ENCODE data around the gene DYRK3. TPM values are rescaled to one million over a fixed set of nuclear protein-coding genes. Genes with fewer than 3 reads are reported as not detected.

The DYRK3 gene
- total and polyA plus RNA-seq, 10 donors = 0.65 to 6.6 (median 2.8) TPM

DNA sequence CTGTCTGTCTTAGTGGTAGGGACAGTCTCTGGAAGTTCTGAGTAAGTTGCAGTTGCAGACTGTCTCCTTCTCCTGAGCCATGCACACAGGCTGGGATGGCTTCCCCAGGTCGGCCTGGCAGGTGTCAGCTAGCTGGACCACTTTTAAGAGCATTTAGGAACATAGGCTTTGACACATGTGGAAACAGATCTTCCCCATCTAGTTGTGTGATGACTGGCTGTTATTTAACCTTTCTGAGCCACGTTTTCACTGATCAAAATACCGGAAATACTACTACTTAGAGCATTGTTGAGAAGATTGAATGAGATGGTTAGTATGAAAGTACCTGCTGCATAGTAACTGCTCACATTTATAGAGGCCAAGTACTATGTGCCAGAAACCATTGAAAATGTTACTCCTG is 43.2 kb downstream of the DYRK3 start:
- 63 to 72% (median 69%) methylated on average over 3 of the region's 3 CpGs for WGBS, 5 donors
- no peaks in the 10 kb centered on the region for H3K9me3 ChIP-seq
- H3K27ac ChIP-seq = no peak overlapping the region
- no peak for DNase-seq
- H3K27me3 ChIP-seq (replicated peaks in 1 of 7) = no peaks in the 10 kb centered on the region
- H3K4me1 ChIP-seq = peaks cover 3 to 73% (median 43%) of the 10 kb centered on the region in 6 donors
- intact Hi-C loops (cut with DNase I; ENCODE audit: low total_unique reads) = no loop called here
- no peaks in the 10 kb centered on the region for H3K36me3 ChIP-seq
- TF ChIP-seq POLR2A (IDR thresholded peaks at IDR 0.05) = no peak
- TF ChIP-seq, protein P1, sequence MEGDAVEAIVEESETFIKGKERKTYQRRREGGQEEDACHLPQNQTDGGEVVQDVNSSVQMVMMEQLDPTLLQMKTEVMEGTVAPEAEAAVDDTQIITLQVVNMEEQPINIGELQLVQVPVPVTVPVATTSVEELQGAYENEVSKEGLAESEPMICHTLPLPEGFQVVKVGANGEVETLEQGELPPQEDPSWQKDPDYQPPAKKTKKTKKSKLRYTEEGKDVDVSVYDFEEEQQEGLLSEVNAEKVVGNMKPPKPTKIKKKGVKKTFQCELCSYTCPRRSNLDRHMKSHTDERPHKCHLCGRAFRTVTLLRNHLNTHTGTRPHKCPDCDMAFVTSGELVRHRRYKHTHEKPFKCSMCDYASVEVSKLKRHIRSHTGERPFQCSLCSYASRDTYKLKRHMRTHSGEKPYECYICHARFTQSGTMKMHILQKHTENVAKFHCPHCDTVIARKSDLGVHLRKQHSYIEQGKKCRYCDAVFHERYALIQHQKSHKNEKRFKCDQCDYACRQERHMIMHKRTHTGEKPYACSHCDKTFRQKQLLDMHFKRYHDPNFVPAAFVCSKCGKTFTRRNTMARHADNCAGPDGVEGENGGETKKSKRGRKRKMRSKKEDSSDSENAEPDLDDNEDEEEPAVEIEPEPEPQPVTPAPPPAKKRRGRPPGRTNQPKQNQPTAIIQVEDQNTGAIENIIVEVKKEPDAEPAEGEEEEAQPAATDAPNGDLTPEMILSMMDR (IDR thresholded peaks at IDR 0.05 in 8 of 11, conservative IDR thresholded peaks at IDR 0.05 in 3 of 11) = no peak
- no peak for TF ChIP-seq POLR2AphosphoS5 (IDR thresholded peaks at IDR 0.05)
- H3K4me3 ChIP-seq = no peak overlapping the region

DNA sequence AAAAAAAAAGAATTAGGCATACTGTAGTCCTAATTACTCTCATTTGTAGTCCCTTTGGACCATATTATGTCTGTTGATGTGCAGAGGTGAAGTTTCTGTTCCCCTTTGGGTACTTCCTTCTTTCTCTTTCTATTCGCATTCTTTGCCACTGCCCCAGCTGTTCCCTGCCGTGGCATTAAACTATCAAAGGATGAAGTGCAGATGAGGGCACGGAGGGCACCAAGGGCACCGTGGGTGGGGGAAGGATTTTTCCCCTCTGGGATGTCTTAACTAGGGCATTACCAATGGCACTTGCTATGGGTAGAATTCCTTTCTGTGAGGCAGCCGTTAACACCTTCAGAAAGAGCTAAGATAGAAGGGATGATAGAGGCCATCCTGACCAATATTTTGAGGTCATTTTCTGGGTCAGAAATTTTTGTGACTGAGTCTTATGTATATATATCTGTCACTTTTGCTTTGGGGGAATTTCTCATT is 44.4 kb downstream of the DYRK3 start:
- Histone ChIP-seq H3K27ac (peak overlapping the region in 4 of 8 donors; percentile 22 to 42 (median 37)), H3K27me3 (replicated peaks in 1 of 7) (no peaks in the 10 kb centered on the region), H3K4me3 (no peak overlapping the region), H3K9me3 (no peaks in the 10 kb centered on the region), H3K4me1 (peaks cover 3 to 74% (median 50%) of the 10 kb centered on the region in 6 donors), H3K36me3 (no peaks in the 10 kb centered on the region)
- no peak for DNase-seq
- TF ChIP-seq POLR2AphosphoS5 (IDR thresholded peaks at IDR 0.05) (peak in 1 of 3 donors; percentile 43), POLR2A (IDR thresholded peaks at IDR 0.05) (no peak)
- TF ChIP-seq, protein P1 (IDR thresholded peaks at IDR 0.05 in 8 of 11, conservative IDR thresholded peaks at IDR 0.05 in 3 of 11) = no peak
- 20 to 28% (median 24%) methylated on average over 5 of the region's 5 CpGs for WGBS, 5 donors
- intact Hi-C loops (cut with DNase I; ENCODE audit: low total_unique reads) = no loop called here

DNA sequence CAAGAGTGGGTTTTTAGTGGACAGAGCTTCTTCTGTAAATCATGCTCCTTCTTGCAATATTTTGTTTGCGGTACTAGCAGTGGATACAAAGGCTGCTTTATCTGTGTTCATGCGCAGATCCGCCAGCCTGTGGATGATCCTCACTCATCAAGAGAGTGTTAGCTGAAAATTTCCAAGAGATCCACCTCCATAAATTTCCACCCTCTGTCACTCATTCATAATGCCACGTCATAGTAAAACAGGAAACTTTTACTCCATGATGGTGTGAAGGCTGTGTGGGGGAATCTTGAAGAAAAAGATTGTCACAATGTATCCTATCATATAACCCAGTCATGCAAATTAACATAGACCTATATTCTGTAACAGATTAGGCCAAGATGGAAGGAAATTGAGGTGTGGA is 44.9 kb downstream of the DYRK3 start:
- intact Hi-C loops (cut with DNase I; ENCODE audit: low total_unique reads) = no loop called here
- no peak overlapping the region for H3K4me3 ChIP-seq
- 60 to 74% (median 68%) methylated on average over 4 of the region's 4 CpGs for WGBS, 5 donors
- TF ChIP-seq, protein P1 (IDR thresholded peaks at IDR 0.05 in 8 of 11, conservative IDR thresholded peaks at IDR 0.05 in 3 of 11) = no peak
- no peak for TF ChIP-seq POLR2AphosphoS5 (IDR thresholded peaks at IDR 0.05)
- TF ChIP-seq POLR2A (IDR thresholded peaks at IDR 0.05) = no peak
- H3K27me3 ChIP-seq (replicated peaks in 1 of 7) = no peaks in the 10 kb centered on the region
- H3K9me3 ChIP-seq = no peaks in the 10 kb centered on the region
- no peak for DNase-seq
- peaks cover 3 to 70% (median 50%) of the 10 kb centered on the region in 6 donors for H3K4me1 ChIP-seq
- H3K27ac ChIP-seq = peak overlapping the region in 4 of 8 donors; percentile 22 to 42 (median 37)
- H3K36me3 ChIP-seq = no peaks in the 10 kb centered on the region

DNA sequence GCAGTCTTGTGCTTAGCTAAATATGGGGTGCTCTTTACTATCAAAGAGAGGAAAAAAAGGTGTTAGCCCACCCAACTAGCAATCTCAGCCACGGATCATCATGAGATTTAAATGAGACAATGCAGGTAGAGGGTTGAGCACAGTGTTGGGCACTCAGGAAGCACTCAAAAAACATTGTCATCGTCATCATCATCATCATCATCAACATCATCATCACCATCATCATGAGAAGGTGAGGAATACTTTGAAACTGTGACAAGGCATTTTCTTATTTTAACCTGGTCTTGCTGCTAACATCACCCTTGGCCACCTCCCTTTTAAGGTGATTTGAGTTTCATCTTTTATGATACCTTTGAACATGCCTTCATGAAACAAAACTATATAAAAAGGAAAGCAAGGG is 46.0 kb downstream of the DYRK3 start:
- Histone ChIP-seq H3K27ac (no peak overlapping the region), H3K4me3 (no peak overlapping the region), H3K9me3 (no peaks in the 10 kb centered on the region), H3K36me3 (no peaks in the 10 kb centered on the region), H3K27me3 (replicated peaks in 1 of 7) (no peaks in the 10 kb centered on the region), H3K4me1 (peaks cover 3 to 76% (median 50%) of the 10 kb centered on the region in 6 donors)
- intact Hi-C loops (cut with DNase I; ENCODE audit: low total_unique reads) = no loop called here
- TF ChIP-seq, protein P1 (IDR thresholded peaks at IDR 0.05 in 8 of 11, conservative IDR thresholded peaks at IDR 0.05 in 3 of 11) = no peak
- TF ChIP-seq POLR2AphosphoS5 (IDR thresholded peaks at IDR 0.05) (no peak), POLR2A (IDR thresholded peaks at IDR 0.05) (no peak)
- WGBS, 5 donors = 67 to 82% (median 72%) methylated on average over 2 of the region's 2 CpGs
- DNase-seq = no peak
